Neural progenitor cell (in vitro differentiated cells): ENCODE results near the gene SLC34A2. TPM values are rescaled to one million over a fixed set of nuclear protein-coding genes. Genes with fewer than 3 reads are reported as not detected.

Source experiments
- DNase-seq: peaks from one replicate; pipeline ENCODE4 v3.0.0-alpha.2; 2016; ENCODE audit warnings: low spot score
- H2AFZ ChIP-seq: fragments of 200-600 bp; sonication (generic); replicated peaks from 2 replicates; pipeline ENCODE4 v1.6.1; 2016; ENCODE audit warnings: antibody characterized with exemption
- H3F3A ChIP-seq: fragments of 200-600 bp; sonication (generic); 2 replicates; pipeline ENCODE4 v1.6.1; 2016; ENCODE audit warnings: antibody characterized with exemption, low read depth
- H3K27ac ChIP-seq: fragments of 200-600 bp; sonication (generic); 2 replicates; pipeline ENCODE4 v1.5.1; 2016; ENCODE audit warnings: mild to moderate bottlenecking
- H3K27me3 ChIP-seq: fragments of 200-600 bp; sonication (generic); 2 replicates; pipeline ENCODE4 v1.6.1; 2016; ENCODE audit warnings: mild to moderate bottlenecking, moderate library complexity
- H3K36me3 ChIP-seq: fragments of 200-600 bp; sonication (generic); 2 replicates; pipeline ENCODE4 v1.5.1; 2016
- H3K4me1 ChIP-seq: fragments of 200-600 bp; sonication (generic); 2 replicates; pipeline ENCODE4 v1.6.1; 2016; ENCODE audit warnings: mixed run types
- H3K4me2 ChIP-seq: fragments of 200-600 bp; sonication (generic); 2 replicates; pipeline ENCODE4 v1.6.1; 2016
- H3K4me3 ChIP-seq: fragments of 200-600 bp; sonication (generic); 2 replicates; pipeline ENCODE4 v1.5.1; 2016
- H3K79me2 ChIP-seq: fragments of 200-600 bp; sonication (generic); 2 replicates; pipeline ENCODE4 v1.6.1; 2016; ENCODE audit warnings: low read depth
- H3K9ac ChIP-seq: fragments of 200-600 bp; sonication (generic); 2 replicates; pipeline ENCODE4 v1.6.1; 2016
- H3K9me3 ChIP-seq: fragments of 200-600 bp; sonication (generic); 2 replicates; pipeline ENCODE4 v1.5.1; 2016; ENCODE audit warnings: low read depth
- H4K20me1 ChIP-seq: fragments of 200-600 bp; sonication (generic); 2 replicates; pipeline ENCODE4 v1.6.1; 2016; ENCODE audit warnings: low read depth
- H3K27ac Mint-ChIP-seq: 3 replicates; pipeline ENCODE4 v1.8.0; 2021; ENCODE audit warnings: mixed read lengths
- H3K27me3 Mint-ChIP-seq: 2 replicates; pipeline ENCODE4 v1.8.0; 2022; ENCODE audit warnings: low read depth, mild to moderate bottlenecking, inconsistent platforms, moderate library complexity, mixed read lengths; ENCODE audit not compliant: insufficient read depth
- H3K36me3 Mint-ChIP-seq: 3 replicates; pipeline ENCODE4 v1.8.0; 2021; ENCODE audit warnings: mixed read lengths
- H3K4me1 Mint-ChIP-seq: 3 replicates; pipeline ENCODE4 v1.8.0; 2021; ENCODE audit warnings: mixed read lengths
- H3K4me3 Mint-ChIP-seq: 3 replicates; pipeline ENCODE4 v1.8.0; 2021; ENCODE audit warnings: mild to moderate bottlenecking, moderate library complexity, mixed read lengths
- H3K9me3 Mint-ChIP-seq: 3 replicates; pipeline ENCODE4 v1.8.0; 2020; ENCODE audit warnings: mixed read lengths
- EZH2 ChIP-seq: fragments of 200-600 bp; sonication (generic); IDR thresholded peaks from 2 replicates; pipeline ENCODE4 v1.6.1; 2017; ENCODE audit warnings: antibody characterized with exemption, mild to moderate bottlenecking, moderate library complexity
- EZH2phosphoT487 ChIP-seq: fragments of 200-600 bp; sonication (generic); IDR thresholded peaks from 2 replicates; pipeline ENCODE4 v1.6.1; 2017; ENCODE audit warnings: antibody characterized with exemption
- total RNA-seq: library from RNA; depleted of rRNA; stranded (reverse); fragments of >200 nt; gene quantifications from 2 replicates; pipeline ENCODE4 v1.2.3, GENCODE V29; 2015; ENCODE audit warnings: low replicate concordance
- TF ChIP-seq, protein P1 (sequence below): fragments of 200-600 bp; sonication (generic); IDR thresholded peaks from 2 replicates; pipeline ENCODE4 v1.5.1; 2017; ENCODE audit warnings: antibody characterized with exemption, mild to moderate bottlenecking

SLC34A2 gene
- total RNA-seq, 1 donor from 2014 or later: not detected

DNA sequence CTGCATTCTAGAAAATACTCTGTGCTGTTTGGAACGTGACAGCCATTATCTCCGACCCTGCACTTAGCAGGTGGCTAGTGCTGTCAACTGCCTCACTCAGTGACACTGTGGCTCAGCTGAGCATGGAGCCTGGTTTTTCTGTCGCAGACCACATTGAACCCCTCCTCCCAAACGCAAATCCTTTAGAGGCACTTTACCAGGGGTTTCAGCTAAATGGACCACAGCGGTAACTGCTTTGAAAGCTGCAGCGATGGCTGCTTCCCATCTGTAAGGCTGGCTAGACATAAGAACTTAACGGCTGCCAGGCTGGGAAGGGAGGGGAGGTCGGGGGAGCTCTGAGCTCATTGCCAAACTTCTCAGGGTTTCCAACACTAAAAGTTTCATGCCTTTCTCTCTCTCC, 8.1 kb downstream of the SLC34A2 start:
- H3K36me3 Mint-ChIP-seq: no peaks in the 10 kb centered on the region
- TF ChIP-seq, protein P1, sequence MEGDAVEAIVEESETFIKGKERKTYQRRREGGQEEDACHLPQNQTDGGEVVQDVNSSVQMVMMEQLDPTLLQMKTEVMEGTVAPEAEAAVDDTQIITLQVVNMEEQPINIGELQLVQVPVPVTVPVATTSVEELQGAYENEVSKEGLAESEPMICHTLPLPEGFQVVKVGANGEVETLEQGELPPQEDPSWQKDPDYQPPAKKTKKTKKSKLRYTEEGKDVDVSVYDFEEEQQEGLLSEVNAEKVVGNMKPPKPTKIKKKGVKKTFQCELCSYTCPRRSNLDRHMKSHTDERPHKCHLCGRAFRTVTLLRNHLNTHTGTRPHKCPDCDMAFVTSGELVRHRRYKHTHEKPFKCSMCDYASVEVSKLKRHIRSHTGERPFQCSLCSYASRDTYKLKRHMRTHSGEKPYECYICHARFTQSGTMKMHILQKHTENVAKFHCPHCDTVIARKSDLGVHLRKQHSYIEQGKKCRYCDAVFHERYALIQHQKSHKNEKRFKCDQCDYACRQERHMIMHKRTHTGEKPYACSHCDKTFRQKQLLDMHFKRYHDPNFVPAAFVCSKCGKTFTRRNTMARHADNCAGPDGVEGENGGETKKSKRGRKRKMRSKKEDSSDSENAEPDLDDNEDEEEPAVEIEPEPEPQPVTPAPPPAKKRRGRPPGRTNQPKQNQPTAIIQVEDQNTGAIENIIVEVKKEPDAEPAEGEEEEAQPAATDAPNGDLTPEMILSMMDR: no peak
- TF ChIP-seq EZH2phosphoT487 (no peak), EZH2 (no peak)
- H4K20me1 ChIP-seq: no peaks in the 10 kb centered on the region
- no peaks in the 10 kb centered on the region for H3K9me3 Mint-ChIP-seq
- no peaks in the 10 kb centered on the region for H3K36me3 ChIP-seq
- H3K27ac ChIP-seq: no peak overlapping the region
- H3K79me2 ChIP-seq: no peaks in the 10 kb centered on the region
- no peak overlapping the region for H3K4me3 Mint-ChIP-seq
- H3K27ac Mint-ChIP-seq: peak overlapping the region; percentile 33
- peaks cover 29% of the 10 kb centered on the region for H3K4me1 Mint-ChIP-seq
- peak; percentile 63 for DNase-seq
- peaks cover 8% of the 10 kb centered on the region for H3K27me3 ChIP-seq
- peaks cover 9% of the 10 kb centered on the region for H3K27me3 Mint-ChIP-seq
- peak overlapping the region; percentile 64 for H3K4me2 ChIP-seq
- peaks cover 32% of the 10 kb centered on the region for H3K4me1 ChIP-seq
- H3F3A ChIP-seq: peaks cover 17% of the 10 kb centered on the region
- no peak overlapping the region for H3K4me3 ChIP-seq
- no peak overlapping the region for H3K9ac ChIP-seq
- no peaks in the 10 kb centered on the region for H3K9me3 ChIP-seq
- H2AFZ ChIP-seq: peak overlapping the region; percentile 29

DNA sequence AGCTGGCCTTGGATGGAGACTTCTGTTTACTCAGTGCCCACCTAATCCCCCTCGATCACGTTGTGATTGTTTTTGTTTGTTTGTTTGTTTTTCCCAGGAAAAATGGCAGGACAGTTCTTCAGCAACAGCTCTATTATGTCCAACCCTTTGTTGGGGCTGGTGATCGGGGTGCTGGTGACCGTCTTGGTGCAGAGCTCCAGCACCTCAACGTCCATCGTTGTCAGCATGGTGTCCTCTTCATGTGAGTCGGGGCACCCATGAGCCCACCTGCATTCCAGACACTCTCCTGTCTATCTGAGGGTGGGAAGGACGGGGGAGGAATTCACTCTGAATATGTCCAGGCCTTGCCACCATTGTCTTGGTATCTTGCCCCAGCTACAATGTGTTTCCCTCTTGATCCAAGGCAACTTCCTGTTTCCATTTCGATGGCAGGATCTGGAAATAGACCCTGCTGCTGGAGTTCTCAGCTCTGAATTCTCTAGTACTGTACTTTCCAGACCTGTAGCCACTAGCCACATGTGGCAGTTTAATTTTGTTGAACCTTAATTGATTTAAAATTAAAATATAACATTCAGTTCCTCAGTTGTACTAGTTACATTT, 10.5 kb downstream of the SLC34A2 start:
- Histone ChIP-seq H3K4me3 (no peak overlapping the region), H3K4me2 (no peak overlapping the region), H3K9ac (no peak overlapping the region), H4K20me1 (no peaks in the 10 kb centered on the region), H3K36me3 (no peaks in the 10 kb centered on the region), H2AFZ (no peak overlapping the region), H3K9me3 (no peaks in the 10 kb centered on the region), H3K4me1 (peaks cover 32% of the 10 kb centered on the region), H3F3A (peaks cover 17% of the 10 kb centered on the region), H3K27ac (no peak overlapping the region), H3K79me2 (no peaks in the 10 kb centered on the region), H3K27me3 (no peaks in the 10 kb centered on the region)
- Mint-ChIP-seq H3K4me3 (no peak overlapping the region), H3K9me3 (no peaks in the 10 kb centered on the region), H3K4me1 (peaks cover 29% of the 10 kb centered on the region), H3K27ac (no peak overlapping the region), H3K36me3 (no peaks in the 10 kb centered on the region), H3K27me3 (peaks cover 9% of the 10 kb centered on the region)
- DNase-seq: no peak
- no peak for TF ChIP-seq EZH2phosphoT487
- TF ChIP-seq, protein P1: no peak
- no peak for TF ChIP-seq EZH2

DNA sequence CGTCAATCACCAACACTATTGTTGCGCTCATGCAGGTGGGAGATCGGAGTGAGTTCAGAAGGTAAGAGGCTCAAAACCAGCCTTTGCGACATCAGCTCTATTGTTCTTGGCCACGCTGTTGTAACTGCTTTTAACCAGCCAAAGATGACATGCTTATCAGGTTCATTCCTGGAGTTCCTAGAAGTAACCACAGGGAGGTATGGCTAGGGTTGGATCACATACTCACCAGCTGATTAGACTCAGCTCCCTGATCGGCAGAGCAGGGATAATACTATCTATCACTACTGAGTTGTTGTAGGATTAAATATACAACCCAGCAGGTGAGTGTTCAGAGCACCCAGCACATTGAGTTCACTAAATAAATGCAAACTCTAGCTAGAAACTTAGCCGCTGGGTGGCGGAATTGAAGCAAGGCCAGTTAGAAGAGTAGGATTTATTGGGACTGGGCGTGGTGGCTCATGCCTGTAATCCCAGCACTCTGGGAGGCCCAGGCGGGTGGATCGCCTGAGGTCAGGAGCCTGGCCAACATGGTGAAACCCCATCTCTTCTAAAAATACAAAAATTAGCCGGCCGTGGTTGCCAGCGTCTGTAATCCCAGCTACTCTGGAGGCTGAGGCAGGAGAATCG, 12.4 kb downstream of the SLC34A2 start:
- Histone ChIP-seq H3F3A (peaks cover 14% of the 10 kb centered on the region), H3K27ac (no peak overlapping the region), H4K20me1 (no peaks in the 10 kb centered on the region), H3K4me2 (no peak overlapping the region), H3K27me3 (no peaks in the 10 kb centered on the region), H3K4me3 (no peak overlapping the region), H3K9ac (no peak overlapping the region), H3K79me2 (no peaks in the 10 kb centered on the region), H3K4me1 (peaks cover 21% of the 10 kb centered on the region), H3K36me3 (no peaks in the 10 kb centered on the region), H2AFZ (no peak overlapping the region), H3K9me3 (no peaks in the 10 kb centered on the region)
- H3K9me3 Mint-ChIP-seq: no peaks in the 10 kb centered on the region
- TF ChIP-seq EZH2 (no peak), EZH2phosphoT487 (no peak)
- TF ChIP-seq, protein P1: no peak
- no peak overlapping the region for H3K4me3 Mint-ChIP-seq
- peaks cover 6% of the 10 kb centered on the region for H3K27me3 Mint-ChIP-seq
- no peaks in the 10 kb centered on the region for H3K36me3 Mint-ChIP-seq
- DNase-seq: peak; percentile 18
- no peak overlapping the region for H3K27ac Mint-ChIP-seq
- peaks cover 23% of the 10 kb centered on the region for H3K4me1 Mint-ChIP-seq
